ENCODE results near the gene SLC29A1.

GRCh38 chr6:44176762-44177509 lies 46.5 kb upstream of the SLC29A1 start:
- TF ChIP-seq CTCF (conservative IDR thresholded peaks at IDR 0.05) (no peak), EZH2 (IDR thresholded peaks at IDR 0.05; ENCODE audit: low read depth) (no peak)

Measured in PC-9 (cell line).